ENCODE results near the gene KIF3A.
"Not testable (repeated sequence)": the region's sequence is repeated elsewhere in the genome, so short reads cannot be mapped to it uniquely, and the experiment has no call there.

KIF3A gene

DNA sequence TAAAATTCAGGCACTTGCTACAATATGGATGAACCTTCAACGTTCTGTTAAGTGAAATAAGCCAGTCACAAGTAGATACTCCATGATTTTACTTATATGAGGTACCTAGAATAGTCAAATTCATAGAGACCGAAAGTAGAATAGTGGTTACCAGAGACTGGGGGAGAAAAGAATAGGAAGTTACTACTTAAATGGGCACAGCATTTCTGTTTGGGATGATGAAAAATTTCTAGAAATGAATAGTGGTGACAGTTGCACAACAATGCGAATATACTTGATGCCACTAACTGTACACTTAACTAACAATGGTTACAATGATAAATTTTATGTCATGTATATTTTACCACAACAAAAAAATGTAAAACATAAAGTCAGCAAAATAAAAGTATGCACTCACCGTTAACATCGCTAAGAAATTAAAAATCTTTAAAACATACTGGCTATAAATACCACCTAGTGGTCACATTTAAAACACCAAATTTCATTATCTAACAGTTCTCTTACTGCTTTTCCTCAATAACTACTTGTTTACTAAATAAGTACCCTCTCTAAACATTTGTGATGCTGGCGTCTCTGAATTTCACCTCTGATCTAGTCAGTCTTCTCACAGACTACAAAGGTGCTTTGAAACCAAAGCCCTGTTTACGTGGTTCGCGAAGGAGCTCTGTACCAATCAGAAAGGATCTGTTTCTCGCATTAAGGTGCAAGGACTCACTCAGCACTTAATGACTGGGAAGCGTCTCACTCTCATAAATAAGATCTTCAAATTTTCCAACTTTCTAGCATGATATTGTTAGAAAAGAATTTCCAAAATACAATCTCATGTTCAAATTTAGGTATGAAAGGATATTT, 22.7 kb downstream of the KIF3A start:
- no peak for DNase-seq

- no peak for DNase-seq
Observed at GRCh38 chr5:132708645-132709044, 28.7 kb downstream of the KIF3A start.

DNA sequence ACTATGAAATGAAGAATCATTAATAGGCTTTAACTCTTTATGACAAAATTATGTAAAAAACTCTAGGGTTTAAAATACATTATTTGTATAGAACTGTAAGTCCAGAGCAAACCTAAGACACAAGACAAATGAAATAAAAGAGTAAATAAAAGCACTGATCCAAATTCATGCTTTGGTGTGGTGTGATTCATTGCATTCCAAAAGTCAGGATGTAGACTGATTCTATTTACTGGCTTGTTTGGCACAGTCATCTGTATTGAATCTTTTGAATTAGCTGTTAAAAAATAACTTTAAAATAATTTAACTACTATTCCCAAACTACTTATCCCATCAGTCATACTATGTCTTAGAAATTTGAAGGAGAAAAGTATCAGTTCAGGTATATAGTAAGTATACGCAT, 32.5 kb downstream of the KIF3A start:
- no peak for DNase-seq

- no peak for DNase-seq
Observed at GRCh38 chr5:132695956-132696355, 41.4 kb downstream of the KIF3A start.

GRCh38 chr5:132692632-132692967, 44.7 kb downstream of the KIF3A start:
- no peak for DNase-seq

GRCh38 chr5:132691755-132692631, 45.4 kb downstream of the KIF3A start:
- DNase-seq: not testable (repeated sequence)

DNA sequence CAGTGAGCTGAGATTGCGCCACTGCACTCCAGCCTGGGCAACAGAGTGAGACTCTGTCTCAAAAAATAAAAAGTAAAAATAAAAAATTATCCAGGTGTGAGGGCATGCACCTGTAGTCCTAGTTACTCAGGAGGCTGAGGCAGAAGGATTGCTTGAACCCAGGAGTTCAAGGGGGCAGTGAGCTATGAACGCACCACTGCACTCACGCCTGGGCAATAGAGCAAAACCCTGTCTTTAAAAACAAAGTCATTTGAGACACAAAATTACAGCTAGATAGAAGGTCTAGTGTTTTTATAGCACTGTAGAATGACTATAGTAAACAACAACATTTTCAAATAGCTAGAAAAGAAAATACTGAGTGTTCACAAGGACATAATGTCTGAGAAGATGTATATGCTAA, 47.2 kb downstream of the KIF3A start:
- DNase-seq: no peak

GRCh38 chr5:132689513-132689912, 47.8 kb downstream of the KIF3A start:
- no peak for DNase-seq

DNA sequence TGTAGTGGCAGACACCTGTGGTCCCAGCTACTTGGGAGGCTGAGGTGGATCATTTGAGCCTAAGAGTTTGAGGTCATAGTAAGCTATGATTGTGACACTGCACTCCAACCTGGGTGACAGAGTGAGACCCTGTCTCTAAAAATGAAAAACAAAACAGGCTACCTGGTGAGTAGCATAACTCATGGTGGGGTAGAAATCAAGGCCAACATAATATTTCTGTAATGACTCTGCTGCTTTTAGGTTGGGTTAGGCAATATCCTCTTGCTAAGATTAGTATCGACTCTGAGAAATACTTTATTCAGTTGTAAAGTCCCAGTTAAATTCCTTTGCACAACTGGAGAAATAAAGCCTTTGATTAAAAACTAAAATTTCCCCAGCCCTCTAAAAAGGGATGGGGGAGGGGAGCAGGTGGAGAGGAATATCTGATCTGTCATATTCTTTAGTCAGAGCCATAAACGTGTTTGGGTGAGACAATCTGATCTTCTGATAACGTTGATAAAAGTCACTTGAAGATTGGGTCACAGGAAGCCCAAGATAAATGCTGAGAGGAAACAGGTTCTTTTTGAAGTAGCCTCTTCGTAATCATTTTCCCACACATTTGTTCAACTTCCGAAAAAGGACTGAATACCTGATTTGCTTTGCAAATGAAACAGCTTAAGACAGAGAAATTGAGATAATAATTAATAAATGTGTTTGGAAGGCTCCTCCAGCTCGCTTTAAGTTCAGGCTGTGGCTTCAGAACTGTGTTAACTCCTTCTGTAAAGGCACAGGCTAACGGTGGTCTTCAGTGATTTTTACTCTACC, 48.6 kb downstream of the KIF3A start:
- no peak for DNase-seq

DNA sequence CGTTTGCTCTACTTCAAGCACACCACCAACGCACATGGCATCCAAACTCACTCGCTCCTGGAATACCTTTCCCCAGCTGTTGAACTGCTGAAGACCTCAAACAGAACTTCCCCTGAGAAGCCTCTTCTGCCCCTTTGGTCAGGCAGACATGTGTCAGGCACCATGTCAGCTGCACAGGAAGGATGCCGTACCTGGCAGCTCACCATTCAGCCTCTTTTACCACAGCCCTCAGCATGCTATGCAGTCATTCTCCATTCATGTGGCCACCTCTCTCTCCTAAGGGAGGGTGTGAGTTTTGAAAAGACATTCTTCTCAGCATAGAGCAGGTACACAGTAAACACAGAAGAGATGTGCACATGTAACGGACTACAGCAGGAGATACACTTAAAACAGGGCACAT, 49.4 kb downstream of the KIF3A start:
- no peak for DNase-seq

DNA sequence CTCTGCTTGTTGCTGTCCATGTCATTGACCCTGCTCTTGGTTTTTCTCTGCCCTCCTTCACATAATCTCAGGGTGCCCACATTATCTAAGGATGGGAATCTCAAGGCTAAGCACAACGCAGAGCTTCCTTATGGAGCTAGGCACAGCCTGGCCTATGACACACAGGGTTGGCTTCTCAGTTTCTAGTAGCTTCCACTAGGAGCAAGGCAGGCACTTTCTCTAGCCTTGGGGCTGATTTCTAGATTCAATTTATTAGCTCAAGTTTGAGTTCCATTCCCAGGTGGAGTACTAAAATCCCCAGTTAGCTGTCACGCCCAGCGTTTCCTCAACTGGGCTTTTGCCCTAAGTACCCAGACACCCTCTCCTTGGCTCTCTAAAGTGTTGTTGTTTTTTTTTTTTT, 51.2 kb downstream of the KIF3A start:
- DNase-seq: no peak

DNA sequence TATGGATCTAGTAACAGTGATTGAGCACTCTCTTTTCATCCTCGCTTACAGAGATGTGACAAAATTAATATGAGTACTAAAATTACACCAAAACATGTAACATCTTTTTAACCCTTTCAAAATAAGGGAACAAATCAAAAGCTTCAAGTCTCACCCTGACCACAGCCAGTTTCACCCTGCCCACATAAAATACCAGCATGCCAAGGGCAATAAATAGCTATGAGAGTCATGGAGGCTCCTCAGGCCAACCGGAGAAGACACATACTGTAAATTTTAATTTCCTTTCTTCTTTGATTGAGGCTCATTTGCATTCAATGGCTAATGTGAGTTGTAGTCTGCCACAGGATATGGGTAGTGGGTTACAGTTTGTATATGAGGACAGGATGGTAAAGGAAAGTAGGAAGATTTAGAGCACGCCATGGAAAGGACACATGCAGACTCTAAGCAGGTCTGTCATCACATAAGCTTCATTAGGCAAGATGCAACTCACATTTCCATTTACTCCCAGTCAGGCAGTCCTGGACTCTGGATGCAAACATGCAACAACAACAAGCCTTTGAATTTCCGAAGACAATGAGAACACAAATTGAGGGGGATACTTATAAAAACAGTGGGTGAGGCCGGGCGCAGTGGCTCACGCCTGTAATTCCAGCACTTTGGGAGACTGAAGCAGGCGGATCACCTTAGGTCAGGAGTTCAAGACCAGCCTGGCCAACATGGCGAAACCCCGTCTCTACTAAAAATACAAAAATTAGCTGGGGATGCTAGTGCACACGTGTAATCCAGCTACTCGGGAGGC, 52.2 kb downstream of the KIF3A start:
- DNase-seq: no peak

- no peak for DNase-seq
Observed at GRCh38 chr5:132684491-132684890, 52.9 kb downstream of the KIF3A start.

GRCh38 chr5:132681983-132682382, 55.4 kb downstream of the KIF3A start:
- DNase-seq: no peak

DNA sequence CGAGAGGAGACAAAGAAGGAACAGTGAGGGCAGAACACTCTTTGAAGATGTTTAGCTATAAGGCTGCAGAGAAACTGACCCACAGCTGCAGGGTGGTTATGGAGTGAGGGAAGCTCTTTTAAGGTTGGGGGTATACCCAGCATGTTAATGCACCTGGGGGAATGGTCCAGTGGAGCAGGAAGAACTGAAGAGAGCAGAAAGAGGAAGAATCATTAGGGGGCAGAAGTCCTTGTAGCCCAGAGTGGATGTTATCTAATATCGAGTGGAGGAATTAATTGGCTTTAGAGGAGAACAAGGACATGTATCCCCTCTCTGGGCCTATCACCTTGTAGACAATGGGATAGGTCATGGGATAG, 55.9 kb downstream of the KIF3A start:
- DNase-seq: no peak

DNA sequence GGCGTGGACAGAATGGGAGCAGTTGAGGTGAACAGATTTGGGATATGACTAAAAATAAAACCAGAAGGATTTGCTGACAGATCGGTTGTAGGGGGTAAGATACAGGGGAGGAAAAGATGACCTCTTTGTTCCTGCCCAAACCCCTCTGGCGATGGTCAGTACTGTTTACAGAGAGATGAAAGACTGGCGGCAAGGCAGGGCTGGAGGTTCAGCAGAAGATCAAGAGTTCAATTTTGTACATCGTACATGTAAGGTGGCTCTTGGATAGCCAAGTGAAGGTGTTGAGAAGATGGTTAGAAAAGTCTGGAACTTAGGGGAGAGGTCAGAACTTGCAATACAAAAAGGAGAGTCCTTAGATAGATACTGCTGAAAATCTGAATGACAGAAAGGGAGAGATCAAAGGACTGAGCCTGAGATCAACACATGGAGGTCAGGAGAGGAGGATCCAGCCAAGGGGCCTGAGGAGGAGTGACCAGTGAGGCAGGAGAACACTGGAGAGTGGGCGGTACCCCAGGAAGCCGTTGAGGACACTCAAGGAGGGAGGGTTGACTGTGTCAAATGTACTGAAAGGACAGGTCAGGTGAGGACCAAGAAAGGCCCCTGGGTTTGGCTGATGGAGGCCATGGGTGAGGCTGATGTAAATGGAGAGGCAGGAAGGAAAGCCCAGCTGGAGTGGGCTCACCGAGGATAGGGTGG, 56.4 kb downstream of the KIF3A start:
- DNase-seq: no peak

GRCh38 chr5:132679717-132680380, 57.5 kb downstream of the KIF3A start:
- DNase-seq: no peak

- no peak for DNase-seq
Observed at GRCh38 chr5:132679166-132679565, 58.2 kb downstream of the KIF3A start.

- DNase-seq: no peak
Observed at GRCh38 chr5:132678735-132679134, 58.6 kb downstream of the KIF3A start.

DNA sequence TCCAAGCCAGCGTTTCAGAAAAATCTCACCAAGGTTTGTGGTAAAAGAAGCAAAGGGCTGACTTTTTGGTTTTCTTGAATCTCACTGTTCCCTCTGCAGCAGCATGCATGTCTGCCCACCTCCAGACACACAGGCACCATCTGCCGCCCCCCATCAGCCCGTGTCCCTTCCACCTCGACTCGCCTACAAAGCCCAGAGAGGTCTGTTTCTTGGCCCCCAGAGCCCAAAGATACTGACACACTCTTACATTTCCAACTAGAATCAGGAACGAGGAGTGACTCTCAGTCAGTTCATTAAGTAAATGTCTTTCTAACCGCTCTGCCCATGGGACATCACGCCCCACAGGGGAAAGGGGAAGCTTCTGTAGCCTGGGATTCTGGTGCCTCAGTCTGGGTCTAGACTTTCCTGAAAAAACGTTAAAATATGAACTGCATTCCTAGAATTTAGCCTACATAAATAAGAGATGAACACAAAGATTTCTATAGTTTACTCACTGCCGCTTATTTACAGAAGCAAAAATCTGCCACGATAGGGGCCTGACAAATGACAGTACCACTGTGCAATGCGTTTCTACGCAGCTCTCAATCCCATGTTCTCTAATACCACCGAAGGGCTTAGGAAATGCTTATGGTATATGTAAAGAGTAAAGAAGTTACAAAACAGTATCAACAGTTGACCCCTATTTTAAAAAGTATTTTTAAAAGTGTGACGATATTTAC, 59.5 kb downstream of the KIF3A start:
- no peak for DNase-seq

GRCh38 chr5:132677191-132677590, 60.2 kb downstream of the KIF3A start:
- no peak for DNase-seq
